ENCODE results near the gene SEPTIN10. TPM values are rescaled to one million over a fixed set of nuclear protein-coding genes. Genes with fewer than 3 reads are reported as not detected.
"Not testable (repeated sequence)": the region's sequence is repeated elsewhere in the genome, so short reads cannot be mapped to it uniquely, and the experiment has no call there.

Gene SEPTIN10
- total RNA-seq, 1 donor from 2014 or later, result 76.7 TPM

- DNase-seq (ENCODE audit: extremely low spot score, unreplicated experiment), result no peak
- Mint-ChIP-seq H3K36me3 (peaks cover 19% of the 10 kb centered on the region), H3K27ac (peak overlapping the region; percentile 63), H3K4me3 (no peak overlapping the region), H3K9me3 (no peaks in the 10 kb centered on the region), H3K27me3 (no peaks in the 10 kb centered on the region), H3K4me1 (ENCODE audit: unreplicated experiment) (peaks cover 8% of the 10 kb centered on the region)
- TF ChIP-seq CTCF (conservative IDR thresholded peaks at IDR 0.05), result no peak
Observed at GRCh38 chr2:109591206-109591605, 22.6 kb downstream of the SEPTIN10 start.

- no peak for DNase-seq (ENCODE audit: extremely low spot score, unreplicated experiment)
- Mint-ChIP-seq H3K27me3 (no peaks in the 10 kb centered on the region), H3K36me3 (peaks cover 32% of the 10 kb centered on the region), H3K4me1 (ENCODE audit: unreplicated experiment) (peaks cover 13% of the 10 kb centered on the region), H3K27ac (no peak overlapping the region), H3K9me3 (no peaks in the 10 kb centered on the region), H3K4me3 (no peak overlapping the region)
- TF ChIP-seq CTCF (conservative IDR thresholded peaks at IDR 0.05), result no peak
Observed at GRCh38 chr2:109586687-109587086, 27.1 kb downstream of the SEPTIN10 start.

GRCh38 chr2:109582928-109583895 lies 30.6 kb downstream of the SEPTIN10 start:
- TF ChIP-seq CTCF (conservative IDR thresholded peaks at IDR 0.05), result peak; percentile 35

GRCh38 chr2:109577630-109578029 lies 36.1 kb downstream of the SEPTIN10 start:
- H3K36me3 Mint-ChIP-seq, result peaks cover 13% of the 10 kb centered on the region

More at GRCh38 chr2:109582928-109583895, 30.6 kb downstream of the SEPTIN10 start:
- no peak overlapping the region for H3K27ac Mint-ChIP-seq
- no peaks in the 10 kb centered on the region for H3K27me3 Mint-ChIP-seq
- no peaks in the 10 kb centered on the region for H3K9me3 Mint-ChIP-seq
- no peak for DNase-seq (ENCODE audit: extremely low spot score, unreplicated experiment)
- H3K4me1 Mint-ChIP-seq (ENCODE audit: unreplicated experiment), result peaks cover 10% of the 10 kb centered on the region
- H3K36me3 Mint-ChIP-seq, result peaks cover 26% of the 10 kb centered on the region
- H3K4me3 Mint-ChIP-seq, result no peak overlapping the region

GRCh38 chr2:109575373-109575772 lies 38.4 kb downstream of the SEPTIN10 start:
- H3K4me1 Mint-ChIP-seq (ENCODE audit: unreplicated experiment), result no peaks in the 10 kb centered on the region
- no peak for DNase-seq (ENCODE audit: extremely low spot score, unreplicated experiment)
- no peaks in the 10 kb centered on the region for H3K9me3 Mint-ChIP-seq
- H3K4me3 Mint-ChIP-seq, result no peak overlapping the region
- H3K36me3 Mint-ChIP-seq, result peaks cover 17% of the 10 kb centered on the region
- H3K27me3 Mint-ChIP-seq, result no peaks in the 10 kb centered on the region
- TF ChIP-seq CTCF (conservative IDR thresholded peaks at IDR 0.05), result no peak
- no peak overlapping the region for H3K27ac Mint-ChIP-seq

More at GRCh38 chr2:109577630-109578029, 36.1 kb downstream of the SEPTIN10 start:
- H3K27ac Mint-ChIP-seq; H3K27me3 Mint-ChIP-seq; H3K4me1 Mint-ChIP-seq (ENCODE audit: unreplicated experiment); DNase-seq (ENCODE audit: extremely low spot score, unreplicated experiment); H3K4me3 Mint-ChIP-seq; H3K9me3 Mint-ChIP-seq: not testable (repeated sequence)

- no peaks in the 10 kb centered on the region for H3K9me3 Mint-ChIP-seq
- no peaks in the 10 kb centered on the region for H3K4me1 Mint-ChIP-seq (ENCODE audit: unreplicated experiment)
- no peak for DNase-seq (ENCODE audit: extremely low spot score, unreplicated experiment)
- no peak overlapping the region for H3K4me3 Mint-ChIP-seq
- no peak for TF ChIP-seq CTCF (conservative IDR thresholded peaks at IDR 0.05)
- no peak overlapping the region for H3K27ac Mint-ChIP-seq
- H3K36me3 Mint-ChIP-seq, result peaks cover 35% of the 10 kb centered on the region
- H3K27me3 Mint-ChIP-seq, result no peaks in the 10 kb centered on the region
Observed at GRCh38 chr2:109563980-109564550, 49.7 kb downstream of the SEPTIN10 start.

Measured in type B pancreatic cell (in vitro differentiated cells).